Body of pancreas (tissue), 4 donors: ENCODE data around the gene GPR108. TPM values are rescaled to one million over a fixed set of nuclear protein-coding genes. Genes with fewer than 3 reads are reported as not detected.

Experiments
- ATAC-seq: fragments of 150-250 bp; one replicate; pipeline ENCODE4 v1.9.1; 2016
- DNase-seq, 4 donors: peaks; one replicate each; pipeline ENCODE4 v3.0.0-alpha.2; 2019
- H3K27ac ChIP-seq, 4 donors: fragments of 200-600 bp; sonication (generic); 1 replicate in 3 of 4; 2 replicates in 1 of 4; pipeline versions ENCODE4 v1.5.1 to v1.6.1; 2016 to 2019; ENCODE audit warnings: mild to moderate bottlenecking in 1 of 4, mixed read lengths in 1 of 4, moderate library complexity in 1 of 4
- H3K27me3 ChIP-seq, 2 donors: fragments of 200-600 bp; sonication (generic); one replicate each; pipeline ENCODE4 v1.6.0; 2016; ENCODE audit warnings: mild to moderate bottlenecking in 1 of 2
- H3K36me3 ChIP-seq, 2 donors: fragments of 200-600 bp; sonication (generic); replicated peaks in 1 of 2; 2 replicates each; pipeline ENCODE4 v1.5.1; 2016; ENCODE audit warnings: low read depth in 2 of 2; ENCODE audit not compliant: insufficient read depth in 1 of 2
- H3K4me1 ChIP-seq: fragments of 200-600 bp; sonication (generic); one replicate; pipeline ENCODE4 v1.6.0; 2016
- H3K4me3 ChIP-seq, 2 donors: fragments of 200-600 bp; sonication (generic); 1 replicate in 1 of 2; 2 replicates in 1 of 2; pipeline ENCODE4 v1.5.1; 2016 to 2019
- H3K9me3 ChIP-seq, 3 donors: fragments of 200-600 bp; sonication (generic); 1 replicate in 2 of 3; 2 replicates in 1 of 3; pipeline ENCODE4 v1.5.1; 2016
- CTCF ChIP-seq, 7 experiments: fragments of 450-650 bp in 4 of 7; fragments of 200-600 bp in 3 of 7; sonication (generic) in 3 of 7; IDR thresholded peaks; one replicate each; pipeline ENCODE4 v1.5.1; 2016 to 2019; ENCODE audit warnings: antibody characterized with exemption in 7 of 7
- POLR2A ChIP-seq, 3 donors: fragments of 450-650 bp; IDR thresholded peaks; one replicate each; pipeline ENCODE4 v1.6.1; 2016; ENCODE audit warnings: antibody characterized with exemption in 3 of 3, mild to moderate bottlenecking in 2 of 3
- WGBS, 2 donors: methylation state at CpG; one replicate each; pipeline ENCODE4 v1.1.5; 2017; 5-methylcytosine and 5-hydroxymethylcytosine counted together
- intact Hi-C: fragments of 100-400 bp; cut with DNase I; formaldehyde crosslinking; loops from one replicate; pipeline ENCODE4 v1.15.1; 2023
- total RNA-seq, 2 donors: library from RNA; depleted of rRNA; stranded (reverse); fragments of >200 nt; gene quantifications; one replicate each; pipeline ENCODE4 v1.1.0, GENCODE V29; 2016

The GPR108 gene
- total RNA-seq, 2 donors from 2014 or later = 68.2 to 75.8 TPM

- ATAC-seq (peak; percentile 65), DNase-seq (peak; percentile 59 to 88 (median 71))
- peak within 1 kb of the TSS in 1 of 2 donors; percentile 39 for H3K4me3 ChIP-seq
- H3K36me3 ChIP-seq = peaks cover 0 to 4% of the 10 kb centered on the region in 2 donors
- peak; percentile 28 to 94 (median 81) for TF ChIP-seq POLR2A (IDR thresholded peaks at IDR 0.05)
- no peak for TF ChIP-seq CTCF (IDR thresholded peaks at IDR 0.05)
- peaks cover 77% of the 10 kb centered on the region for H3K4me1 ChIP-seq
- intact Hi-C loops = no loop called here
- H3K9me3 ChIP-seq = no peaks in the 10 kb centered on the region
- 50 to 64% methylated on average over 4 of the region's 4 CpGs for WGBS, 2 donors
- no peaks in the 10 kb centered on the region for H3K27me3 ChIP-seq
- H3K27ac ChIP-seq = peak within 1 kb of the TSS; percentile 25 to 86 (median 80)
Measured at GRCh38 chr19:6720369-6721137, 16.8 kb downstream of the GPR108 start, which contains the start of gene C3. Gene C3, minus strand, starts transcription at chr19:6720650. Its CDS starts 61 bp downstream, at chr19:6720589.

- H3K36me3 ChIP-seq = peaks cover 0 to 4% of the 10 kb centered on the region in 2 donors
- H3K4me3 ChIP-seq = peak overlapping the region in 1 of 2 donors; percentile 39
- H3K9me3 ChIP-seq = no peaks in the 10 kb centered on the region
- peaks cover 71% of the 10 kb centered on the region for H3K4me1 ChIP-seq
- no peak for ATAC-seq
- WGBS, 2 donors = 88 to 94% methylated on average over 3 of the region's 3 CpGs
- no peaks in the 10 kb centered on the region for H3K27me3 ChIP-seq
- peak overlapping the region in 3 of 4 donors; percentile 76 to 86 (median 84) for H3K27ac ChIP-seq
- intact Hi-C loops = no loop called here
- no peak for TF ChIP-seq POLR2A (IDR thresholded peaks at IDR 0.05)
- no peak for TF ChIP-seq CTCF (IDR thresholded peaks at IDR 0.05)
- DNase-seq = no peak
Measured at GRCh38 chr19:6719992-6720368, 17.4 kb downstream of the GPR108 start.

- WGBS, 2 donors = 74 to 96% methylated on average over 4 to 6 of the region's 6 CpGs
- H3K27ac ChIP-seq = peak overlapping the region in 2 of 4 donors; percentile 33 to 86
- no peaks in the 10 kb centered on the region for H3K27me3 ChIP-seq
- H3K4me3 ChIP-seq = peak overlapping the region in 1 of 2 donors; percentile 39
- peaks cover 0 to 4% of the 10 kb centered on the region in 2 donors for H3K36me3 ChIP-seq
- TF ChIP-seq POLR2A (IDR thresholded peaks at IDR 0.05) (no peak), CTCF (IDR thresholded peaks at IDR 0.05) (no peak)
- peaks cover 66% of the 10 kb centered on the region for H3K4me1 ChIP-seq
- no peaks in the 10 kb centered on the region for H3K9me3 ChIP-seq
- intact Hi-C loops = no loop called here
- ATAC-seq (no peak), DNase-seq (no peak)
Measured at GRCh38 chr19:6719540-6719861, 17.9 kb downstream of the GPR108 start.

- Histone ChIP-seq H3K4me1 (peaks cover 61% of the 10 kb centered on the region), H3K9me3 (no peaks in the 10 kb centered on the region), H3K27me3 (no peaks in the 10 kb centered on the region), H3K36me3 (peaks cover 0 to 4% of the 10 kb centered on the region in 2 donors), H3K4me3 (peak overlapping the region in 1 of 2 donors; percentile 39), H3K27ac (peak overlapping the region in 2 of 4 donors; percentile 33 to 86)
- intact Hi-C loops = no loop called here
- 64% methylated on average over 19 to 21 of the region's 21 CpGs for WGBS, 2 donors
- DNase-seq = peak in 3 of 4 donors; percentile 50 to 62 (median 51)
- peak; percentile 18 for ATAC-seq
- TF ChIP-seq CTCF (IDR thresholded peaks at IDR 0.05) (no peak), POLR2A (IDR thresholded peaks at IDR 0.05) (peak in 1 of 3 donors; percentile 29)
Measured at GRCh38 chr19:6718741-6719539, 18.4 kb downstream of the GPR108 start.
